Fibroblast of villous mesenchyme (primary cell): Measurements from ENCODE around the gene OTOR. TPM values are rescaled to one million over a fixed set of nuclear protein-coding genes. Genes with fewer than 3 reads are reported as not detected.

Experiments used
- DNase-seq: peaks from one replicate; pipeline ENCODE4 v3.0.0-alpha.2; 2010; ENCODE audit warnings: low read depth
- H3K4me3 ChIP-seq: 2 replicates; pipeline ENCODE4 v1.5.1; 2011; ENCODE audit warnings: low read depth, mild to moderate bottlenecking, low read length
- total RNA-seq: library from RNA; depleted of rRNA; stranded (reverse); fragments of >200 nt; gene quantifications from 2 replicates; pipeline ENCODE4 v1.2.3, GENCODE V29; 2012
- TF ChIP-seq, protein P1 (sequence below): IDR thresholded peaks from 2 replicates; pipeline ENCODE4 v1.5.1; 2012; ENCODE audit warnings: low read depth, mild to moderate bottlenecking, low read length; ENCODE audit not compliant: insufficient read depth

Gene OTOR
- total RNA-seq, 1 donor, result not detected

DNA sequence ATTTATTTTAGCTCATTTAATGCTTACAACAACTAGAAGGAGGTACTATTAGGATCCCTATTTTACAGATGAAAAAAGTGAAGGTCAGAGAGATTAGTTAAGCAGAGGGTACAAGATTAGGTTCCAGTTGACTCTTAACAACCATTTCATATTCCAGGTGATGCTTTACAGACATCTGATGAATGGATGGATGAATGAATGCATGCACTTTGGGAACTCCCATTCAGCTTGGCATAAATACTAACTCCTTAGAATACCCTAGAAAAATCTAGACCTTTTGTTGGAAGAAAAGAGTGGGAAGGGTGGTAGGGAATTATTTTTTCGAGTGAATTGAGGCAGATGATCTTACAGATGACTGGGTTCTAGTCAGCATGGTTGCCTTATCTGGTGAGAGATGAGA lies 19.1 kb upstream of the OTOR start:
- no peak overlapping the region for H3K4me3 ChIP-seq

GRCh38 chr20:16729565-16730460 lies 18.3 kb upstream of the OTOR start, which contains the start of gene SNRPB2:
TSS of gene SNRPB2 (plus strand) at chr20:16730026. CDS start at chr20:16731703, 1,677 bp downstream.
- peak; percentile 97 for DNase-seq
- peak within 1 kb of the TSS; percentile 99 for H3K4me3 ChIP-seq
- TF ChIP-seq, protein P1, sequence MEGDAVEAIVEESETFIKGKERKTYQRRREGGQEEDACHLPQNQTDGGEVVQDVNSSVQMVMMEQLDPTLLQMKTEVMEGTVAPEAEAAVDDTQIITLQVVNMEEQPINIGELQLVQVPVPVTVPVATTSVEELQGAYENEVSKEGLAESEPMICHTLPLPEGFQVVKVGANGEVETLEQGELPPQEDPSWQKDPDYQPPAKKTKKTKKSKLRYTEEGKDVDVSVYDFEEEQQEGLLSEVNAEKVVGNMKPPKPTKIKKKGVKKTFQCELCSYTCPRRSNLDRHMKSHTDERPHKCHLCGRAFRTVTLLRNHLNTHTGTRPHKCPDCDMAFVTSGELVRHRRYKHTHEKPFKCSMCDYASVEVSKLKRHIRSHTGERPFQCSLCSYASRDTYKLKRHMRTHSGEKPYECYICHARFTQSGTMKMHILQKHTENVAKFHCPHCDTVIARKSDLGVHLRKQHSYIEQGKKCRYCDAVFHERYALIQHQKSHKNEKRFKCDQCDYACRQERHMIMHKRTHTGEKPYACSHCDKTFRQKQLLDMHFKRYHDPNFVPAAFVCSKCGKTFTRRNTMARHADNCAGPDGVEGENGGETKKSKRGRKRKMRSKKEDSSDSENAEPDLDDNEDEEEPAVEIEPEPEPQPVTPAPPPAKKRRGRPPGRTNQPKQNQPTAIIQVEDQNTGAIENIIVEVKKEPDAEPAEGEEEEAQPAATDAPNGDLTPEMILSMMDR, result no peak

More for the DNA sequence above, 19.1 kb upstream of the OTOR start:
- no peak for DNase-seq
- TF ChIP-seq, protein P1, result no peak

GRCh38 chr20:16732506-16733152 lies 15.5 kb upstream of the OTOR start:
- DNase-seq, result peak; percentile 24
- no peak overlapping the region for H3K4me3 ChIP-seq
- TF ChIP-seq, protein P1, result no peak

DNA sequence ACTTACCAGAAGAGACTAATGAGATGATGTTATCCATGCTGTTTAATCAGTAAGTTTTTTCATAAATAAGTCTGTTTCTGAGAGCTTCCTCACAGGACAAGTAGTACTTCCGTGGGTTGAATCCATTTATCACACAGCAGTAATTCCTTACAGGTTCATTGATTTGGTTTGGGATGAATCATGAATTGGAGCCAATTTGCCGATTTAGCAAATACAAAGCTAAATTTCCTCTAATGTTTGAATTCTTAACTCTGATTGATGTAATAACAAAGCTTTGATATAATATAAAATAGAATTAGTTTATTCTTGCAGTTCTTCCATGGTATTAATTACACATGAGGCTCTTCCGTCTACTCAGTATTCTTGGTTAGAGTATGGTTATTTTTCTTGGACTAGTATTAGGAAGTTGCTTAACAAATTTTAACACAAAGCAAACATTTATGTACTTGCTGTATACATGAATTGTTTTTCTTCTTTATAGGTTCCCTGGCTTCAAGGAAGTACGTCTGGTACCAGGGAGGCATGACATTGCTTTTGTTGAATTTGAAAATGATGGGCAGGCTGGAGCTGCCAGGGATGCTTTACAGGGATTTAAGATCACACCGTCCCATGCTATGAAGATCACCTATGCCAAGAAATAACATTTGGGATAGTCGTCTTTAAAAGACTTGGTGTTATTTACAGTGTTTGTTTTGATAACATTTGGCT lies 7.6 kb upstream of the OTOR start:
- DNase-seq, result no peak
- no peak overlapping the region for H3K4me3 ChIP-seq
- TF ChIP-seq, protein P1, result no peak

GRCh38 chr20:16744178-16744807 lies 3.9 kb upstream of the OTOR start:
- TF ChIP-seq, protein P1, result no peak
- H3K4me3 ChIP-seq, result no peak overlapping the region
- no peak for DNase-seq

DNA sequence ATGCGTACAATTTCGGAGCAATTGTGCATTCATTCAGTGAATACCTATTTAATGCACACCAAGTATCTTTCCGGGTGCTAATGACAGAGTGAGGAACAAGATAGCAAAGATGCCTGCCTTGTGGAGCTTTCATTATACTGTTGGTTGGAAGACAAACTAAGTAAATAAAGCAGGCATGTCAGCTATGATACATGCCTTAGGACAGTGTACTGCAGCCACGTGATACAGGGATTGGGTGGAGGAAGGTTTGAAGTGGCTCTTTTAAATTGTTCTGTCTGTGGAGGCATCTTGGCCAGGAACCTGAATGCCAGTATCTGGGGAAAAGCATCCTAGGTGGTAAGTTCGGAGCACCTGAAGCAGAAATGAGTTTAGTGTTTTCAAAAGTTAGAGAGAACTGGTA lies 3.0 kb upstream of the OTOR start:
- TF ChIP-seq, protein P1, result no peak
- no peak for DNase-seq
- no peak overlapping the region for H3K4me3 ChIP-seq
